Measurements from ENCODE around the gene ASCC3.
A peak's percentile ranks its signal among the peaks of the same experiment; 100 is the strongest.

The ASCC3 gene

GRCh38 chr6:100880853-100881706 is at the start of gene ASCC3:
ASCC3 (minus strand) TSS chr6:100881329; CDS start chr6:100867997, 13,332 bp downstream.
- H3K9me3 Mint-ChIP-seq = no peaks in the 10 kb centered on the region
- peak within 1 kb of the TSS; percentile 99 for H3K27ac Mint-ChIP-seq
- H3K27me3 Mint-ChIP-seq = no peaks in the 10 kb centered on the region
- peak; percentile 90 to 92 for DNase-seq
- peak within 1 kb of the TSS; percentile 95 to 100 for H3K4me3 Mint-ChIP-seq
- peak; percentile 96 for ATAC-seq
- peaks cover 35% of the 10 kb centered on the region for H3K4me1 Mint-ChIP-seq

GRCh38 chr6:100925749-100926148 is 44.6 kb upstream of the ASCC3 start:
- Mint-ChIP-seq H3K4me1 (no peaks in the 10 kb centered on the region), H3K27ac (no peak overlapping the region), H3K4me3 (no peak overlapping the region), H3K27me3 (peaks cover 8% of the 10 kb centered on the region), H3K9me3 (peaks cover 0 to 2% of the 10 kb centered on the region in 2 donors)
- ATAC-seq = no peak
- no peak for DNase-seq

- H3K27me3 Mint-ChIP-seq = peaks cover 8% of the 10 kb centered on the region
- H3K27ac Mint-ChIP-seq = no peak overlapping the region
- DNase-seq (no peak), ATAC-seq (no peak)
- no peaks in the 10 kb centered on the region for H3K4me1 Mint-ChIP-seq
- H3K4me3 Mint-ChIP-seq = no peak overlapping the region
- no peaks in the 10 kb centered on the region for H3K9me3 Mint-ChIP-seq
Measured at GRCh38 chr6:100924534-100925227, 43.6 kb upstream of the ASCC3 start.

GRCh38 chr6:100923481-100924165 is 42.5 kb upstream of the ASCC3 start:
- DNase-seq = no peak
- Mint-ChIP-seq H3K4me3 (no peak overlapping the region), H3K9me3 (no peaks in the 10 kb centered on the region), H3K4me1 (no peaks in the 10 kb centered on the region), H3K27me3 (peaks cover 15% of the 10 kb centered on the region), H3K27ac (no peak overlapping the region)
- no peak for ATAC-seq

GRCh38 chr6:100920028-100920605 is 39.0 kb upstream of the ASCC3 start:
- Mint-ChIP-seq H3K4me1 (no peaks in the 10 kb centered on the region), H3K9me3 (no peaks in the 10 kb centered on the region), H3K27me3 (peaks cover 31% of the 10 kb centered on the region), H3K27ac (no peak overlapping the region), H3K4me3 (no peak overlapping the region)
- DNase-seq (no peak), ATAC-seq (no peak)

- H3K27me3 Mint-ChIP-seq = peaks cover 35% of the 10 kb centered on the region
- no peak for ATAC-seq
- no peak overlapping the region for H3K27ac Mint-ChIP-seq
Measured at GRCh38 chr6:100918152-100918551, 37.0 kb upstream of the ASCC3 start.

GRCh38 chr6:100915876-100916275 is 34.7 kb upstream of the ASCC3 start:
- Mint-ChIP-seq H3K4me1 (no peaks in the 10 kb centered on the region), H3K4me3 (no peak overlapping the region), H3K27me3 (peaks cover 45% of the 10 kb centered on the region), H3K9me3 (peaks cover 0 to 4% of the 10 kb centered on the region in 2 donors), H3K27ac (no peak overlapping the region)
- DNase-seq = no peak
- no peak for ATAC-seq

More at GRCh38 chr6:100918152-100918551, 37.0 kb upstream of the ASCC3 start:
- no peaks in the 10 kb centered on the region for H3K9me3 Mint-ChIP-seq
- H3K4me3 Mint-ChIP-seq = no peak overlapping the region
- H3K4me1 Mint-ChIP-seq = no peaks in the 10 kb centered on the region
- DNase-seq = no peak

- DNase-seq (no peak), ATAC-seq (no peak)
- H3K9me3 Mint-ChIP-seq = peaks cover 0 to 4% of the 10 kb centered on the region in 2 donors
- peaks cover 38% of the 10 kb centered on the region for H3K27me3 Mint-ChIP-seq
- H3K27ac Mint-ChIP-seq = no peak overlapping the region
- no peaks in the 10 kb centered on the region for H3K4me1 Mint-ChIP-seq
- H3K4me3 Mint-ChIP-seq = no peak overlapping the region
Measured at GRCh38 chr6:100913400-100914276, 32.5 kb upstream of the ASCC3 start.

- Mint-ChIP-seq H3K4me3 (no peak overlapping the region), H3K27ac (no peak overlapping the region), H3K9me3 (no peaks in the 10 kb centered on the region), H3K27me3 (peaks cover 10% of the 10 kb centered on the region), H3K4me1 (peaks cover 4% of the 10 kb centered on the region)
- ATAC-seq (no peak), DNase-seq (no peak)
Measured at GRCh38 chr6:100906325-100906724, 25.2 kb upstream of the ASCC3 start.

- H3K4me1 Mint-ChIP-seq = peaks cover 4% of the 10 kb centered on the region
- H3K9me3 Mint-ChIP-seq = no peaks in the 10 kb centered on the region
- H3K27ac Mint-ChIP-seq = no peak overlapping the region
- ATAC-seq (no peak), DNase-seq (no peak)
- H3K27me3 Mint-ChIP-seq = peaks cover 6% of the 10 kb centered on the region
- no peak overlapping the region for H3K4me3 Mint-ChIP-seq
Measured at GRCh38 chr6:100905067-100905466, 23.9 kb upstream of the ASCC3 start.

GRCh38 chr6:100904316-100904715 is 23.2 kb upstream of the ASCC3 start:
- ATAC-seq (no peak), DNase-seq (no peak)
- H3K27me3 Mint-ChIP-seq = peaks cover 6% of the 10 kb centered on the region
- no peak overlapping the region for H3K27ac Mint-ChIP-seq
- H3K4me1 Mint-ChIP-seq = peaks cover 4% of the 10 kb centered on the region
- H3K9me3 Mint-ChIP-seq = peaks cover 0 to 2% of the 10 kb centered on the region in 2 donors
- no peak overlapping the region for H3K4me3 Mint-ChIP-seq

GRCh38 chr6:100901582-100901981 is 20.5 kb upstream of the ASCC3 start:
- H3K4me3 Mint-ChIP-seq = no peak overlapping the region
- H3K27me3 Mint-ChIP-seq = no peaks in the 10 kb centered on the region
- H3K9me3 Mint-ChIP-seq = peaks cover 0 to 10% of the 10 kb centered on the region in 2 donors
- DNase-seq = no peak
- H3K4me1 Mint-ChIP-seq = peaks cover 4% of the 10 kb centered on the region
- no peak overlapping the region for H3K27ac Mint-ChIP-seq
- no peak for ATAC-seq

GRCh38 chr6:100899202-100899601 is 18.1 kb upstream of the ASCC3 start:
- no peak for ATAC-seq
- H3K9me3 Mint-ChIP-seq = peaks cover 0 to 10% of the 10 kb centered on the region in 2 donors
- peaks cover 4% of the 10 kb centered on the region for H3K4me1 Mint-ChIP-seq
- H3K4me3 Mint-ChIP-seq = no peak overlapping the region
- H3K27ac Mint-ChIP-seq = no peak overlapping the region
- no peak for DNase-seq
- no peaks in the 10 kb centered on the region for H3K27me3 Mint-ChIP-seq

GRCh38 chr6:100897671-100898070 is 16.5 kb upstream of the ASCC3 start:
- H3K4me3 Mint-ChIP-seq = no peak overlapping the region
- H3K27ac Mint-ChIP-seq = no peak overlapping the region
- peaks cover 3% of the 10 kb centered on the region for H3K4me1 Mint-ChIP-seq
- no peak for ATAC-seq
- H3K9me3 Mint-ChIP-seq = peaks cover 0 to 10% of the 10 kb centered on the region in 2 donors
- DNase-seq = no peak
- H3K27me3 Mint-ChIP-seq = no peaks in the 10 kb centered on the region

GRCh38 chr6:100893743-100894142 is 12.6 kb upstream of the ASCC3 start:
- DNase-seq (no peak), ATAC-seq (no peak)
- Mint-ChIP-seq H3K4me3 (no peak overlapping the region), H3K27me3 (no peaks in the 10 kb centered on the region), H3K27ac (no peak overlapping the region), H3K4me1 (peaks cover 4% of the 10 kb centered on the region), H3K9me3 (peaks cover 0 to 2% of the 10 kb centered on the region in 2 donors)
